ENCODE measurements around the gene CXCR6. TPM values are rescaled to one million over a fixed set of nuclear protein-coding genes. Genes with fewer than 3 reads are reported as not detected.

CXCR6 gene
- polyA plus RNA-seq, 1 of the 3 experiments (the other 2 are of a cell fraction), result not detected

GRCh38 chr3:45988804-45989203, 45.5 kb downstream of the CXCR6 start (continued):
- TF ChIP-seq REST (IDR thresholded peaks at IDR 0.05; ENCODE audit: low read depth, low read length), result no peak
- no peak for TF ChIP-seq ZBTB33 (IDR thresholded peaks at IDR 0.05; ENCODE audit: borderline replicate concordance, low read depth)
- TF ChIP-seq FOXM1 (IDR thresholded peaks at IDR 0.05; ENCODE audit: low read depth), result no peak
- TF ChIP-seq FOSL2 (IDR thresholded peaks at IDR 0.05; ENCODE audit: borderline replicate concordance, low read depth), result peak; percentile 89
- TF ChIP-seq IRF3 (IDR thresholded peaks at IDR 0.05; ENCODE audit: low read depth, low read length), result no peak
- TF ChIP-seq SMC3 (IDR thresholded peaks at IDR 0.05; ENCODE audit: low read depth, low read length), result no peak
- TF ChIP-seq PBX3 (IDR thresholded peaks at IDR 0.05), result peak; percentile 52; the same call in 1 of the 2 replicates
- TF ChIP-seq USF2 (IDR thresholded peaks at IDR 0.05; ENCODE audit: borderline replicate concordance, low read depth, low read length), result no peak
- TF ChIP-seq RAD21 (IDR thresholded peaks at IDR 0.05; ENCODE audit: low read length), result no peak
- no peak for TF ChIP-seq ELF1 (IDR thresholded peaks at IDR 0.05)
- no peak for TF ChIP-seq SIN3A (IDR thresholded peaks at IDR 0.05; ENCODE audit: borderline replicate concordance, low read depth, low read length)
- TF ChIP-seq USF1 (IDR thresholded peaks at IDR 0.05; ENCODE audit: borderline replicate concordance, low read depth), result no peak
- TF ChIP-seq MXI1 (IDR thresholded peaks at IDR 0.05; ENCODE audit: low read depth, low read length), result no peak
- TF ChIP-seq JUND (IDR thresholded peaks at IDR 0.05), result peak; percentile 78
- TF ChIP-seq NFIC (IDR thresholded peaks at IDR 0.05; ENCODE audit: borderline replicate concordance), result 0 out of 2 replicates have a peak, but pooled peaks have one; percentile 15
- no peak for TF ChIP-seq GATA2 (CRISPR knock-in tag; IDR thresholded peaks at IDR 0.05)
- TF ChIP-seq TAF1 (IDR thresholded peaks at IDR 0.05; ENCODE audit: borderline replicate concordance, low read depth, low read length), result no peak
- no peak for TF ChIP-seq TEAD4 (IDR thresholded peaks at IDR 0.05; ENCODE audit: borderline replicate concordance, insufficient read depth)
- TF ChIP-seq MAX (IDR thresholded peaks at IDR 0.05; ENCODE audit: low read depth), result no peak
- no peak for TF ChIP-seq RXRA (IDR thresholded peaks at IDR 0.05; ENCODE audit: borderline replicate concordance, low read depth)
- no peak for TF ChIP-seq YY1 (IDR thresholded peaks at IDR 0.05; ENCODE audit: low read depth)
- TF ChIP-seq CHD2 (IDR thresholded peaks at IDR 0.05; ENCODE audit: low read length, partially characterized antibody), result no peak
- no peak for TF ChIP-seq FOXJ3 (CRISPR knock-in tag; IDR thresholded peaks at IDR 0.05)

Data from SK-N-SH (cell line).